Measurements from ENCODE around the gene AGAP3. TPM values are rescaled to one million over a fixed set of nuclear protein-coding genes. Genes with fewer than 3 reads are reported as not detected.

Gene AGAP3
- total RNA-seq, 2 donors from 2014 or later = 55.7 to 63.6 TPM

DNA sequence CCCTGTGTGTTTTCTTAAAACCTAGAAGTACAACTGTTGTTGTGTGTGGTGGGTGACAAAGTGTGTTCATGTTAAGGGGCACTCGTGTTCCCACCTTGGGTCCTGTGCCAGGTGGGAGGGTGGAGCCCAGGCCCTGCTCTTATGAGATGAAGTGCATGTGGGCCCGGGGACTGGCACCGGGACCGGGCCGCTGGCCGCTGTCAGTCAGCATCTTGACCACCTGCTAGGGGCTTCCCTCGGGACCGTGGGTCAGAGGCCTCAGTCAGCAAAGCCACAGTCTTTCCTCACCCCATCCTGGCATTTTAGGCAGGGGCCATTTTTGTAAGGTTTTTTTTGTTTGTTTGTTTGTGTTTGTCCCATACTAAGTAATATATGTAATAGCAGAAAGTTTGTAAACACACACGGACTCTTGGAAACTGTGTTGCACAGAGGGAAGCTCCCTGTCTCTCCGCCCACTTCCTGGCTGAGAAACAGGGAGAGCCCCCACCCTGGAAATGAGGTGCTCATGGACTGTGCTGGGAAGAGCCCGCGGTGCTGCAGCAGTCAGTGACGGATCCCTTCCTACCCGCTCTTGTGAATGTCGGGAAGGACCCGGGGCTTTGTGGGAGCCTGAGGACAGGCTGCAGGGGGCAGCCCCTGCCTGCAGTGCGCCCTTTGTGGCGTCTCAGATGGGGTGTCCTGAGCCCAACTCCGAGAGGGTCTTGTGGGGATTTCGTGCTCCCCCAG is 13.4 kb downstream of the AGAP3 start:
- intact Hi-C loops (cut with DNase I) = loop anchor here in 1 of 2 donors (10.0 kb wide), 1 partner anchor 55 kb away; the partner anchor contains the start of gene ASIC3
- DNase-seq (ENCODE audit: low spot score) = no peak

GRCh38 chr7:151100921-151101320 is 14.6 kb downstream of the AGAP3 start:
- no peak for DNase-seq (ENCODE audit: low spot score)
- intact Hi-C loops (cut with DNase I) = no loop called here

GRCh38 chr7:151101621-151102396 is 15.5 kb downstream of the AGAP3 start:
- no peak for DNase-seq (ENCODE audit: low spot score)

DNA sequence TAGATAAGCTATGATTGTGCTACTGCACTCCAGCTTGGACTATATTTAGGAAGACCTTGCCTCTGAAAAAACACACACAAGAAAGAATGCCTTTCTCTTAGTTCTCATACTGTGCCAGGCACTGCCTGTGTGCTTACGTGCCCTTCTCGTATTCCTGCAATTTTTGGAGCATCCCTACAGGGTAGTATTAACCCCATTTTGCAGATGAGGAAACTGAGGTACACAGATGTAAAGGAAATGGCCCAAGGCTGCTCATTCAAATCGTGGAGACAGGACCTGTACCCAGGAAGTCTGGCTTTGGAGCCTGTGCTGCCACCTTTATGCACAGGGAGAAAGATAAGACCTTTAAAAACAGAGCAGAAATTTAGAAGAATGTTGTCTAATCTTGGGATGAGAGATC is 16.7 kb downstream of the AGAP3 start:
- intact Hi-C loops (cut with DNase I) = no loop called here
- DNase-seq (ENCODE audit: low spot score) = no peak

More at GRCh38 chr7:151101621-151102396, 15.5 kb downstream of the AGAP3 start:
- intact Hi-C loops (cut with DNase I) = no loop called here

DNA sequence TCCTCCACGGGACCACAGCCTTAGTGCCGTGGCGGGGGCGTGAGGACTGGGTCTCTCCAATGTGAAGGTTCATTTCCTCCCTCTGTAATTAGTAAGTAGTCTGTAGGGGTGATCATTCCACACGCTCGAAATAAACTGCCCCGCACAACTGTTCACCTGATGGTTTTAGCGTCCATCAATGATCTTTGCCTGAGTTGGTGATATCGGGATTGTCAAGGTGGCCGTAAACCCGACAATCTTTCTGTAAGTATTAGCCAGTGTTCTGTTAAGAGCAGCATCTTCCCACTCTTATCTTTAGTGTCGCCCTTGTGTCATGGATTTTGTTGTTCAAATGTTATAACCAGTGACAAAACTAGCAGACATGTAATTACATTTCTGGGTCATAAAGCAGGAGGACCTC is 17.7 kb downstream of the AGAP3 start:
- DNase-seq (ENCODE audit: low spot score) = no peak
- intact Hi-C loops (cut with DNase I) = no loop called here

- intact Hi-C loops (cut with DNase I) = no loop called here
- no peak for DNase-seq (ENCODE audit: low spot score)
Measured at GRCh38 chr7:151104411-151105235, 18.3 kb downstream of the AGAP3 start.

DNA sequence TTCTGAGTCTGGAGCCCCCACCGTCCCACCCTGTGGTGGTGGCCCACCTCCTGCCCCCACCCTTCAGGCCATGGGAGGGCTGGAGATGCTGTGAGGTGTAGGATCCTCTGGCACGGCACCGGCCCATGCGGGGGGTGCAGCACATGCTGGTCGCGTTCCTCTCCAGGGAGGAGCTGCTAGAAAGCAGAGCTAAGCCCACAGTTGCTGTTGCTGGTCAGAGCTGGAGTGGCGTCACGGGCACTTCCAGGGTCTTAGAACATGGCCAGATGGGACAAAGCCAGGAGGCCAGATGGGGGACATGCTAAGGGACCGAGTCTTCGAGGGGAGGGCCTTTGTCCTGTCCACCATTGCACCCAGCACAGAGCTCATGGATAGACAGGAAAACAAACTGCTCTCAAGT is 21.6 kb downstream of the AGAP3 start:
- no peak for DNase-seq (ENCODE audit: low spot score)
- intact Hi-C loops (cut with DNase I) = loop anchor here in 1 of 2 donors (2.0 kb wide), 1 partner anchor 17 kb away; no protein-coding TSS in a partner anchor

DNA sequence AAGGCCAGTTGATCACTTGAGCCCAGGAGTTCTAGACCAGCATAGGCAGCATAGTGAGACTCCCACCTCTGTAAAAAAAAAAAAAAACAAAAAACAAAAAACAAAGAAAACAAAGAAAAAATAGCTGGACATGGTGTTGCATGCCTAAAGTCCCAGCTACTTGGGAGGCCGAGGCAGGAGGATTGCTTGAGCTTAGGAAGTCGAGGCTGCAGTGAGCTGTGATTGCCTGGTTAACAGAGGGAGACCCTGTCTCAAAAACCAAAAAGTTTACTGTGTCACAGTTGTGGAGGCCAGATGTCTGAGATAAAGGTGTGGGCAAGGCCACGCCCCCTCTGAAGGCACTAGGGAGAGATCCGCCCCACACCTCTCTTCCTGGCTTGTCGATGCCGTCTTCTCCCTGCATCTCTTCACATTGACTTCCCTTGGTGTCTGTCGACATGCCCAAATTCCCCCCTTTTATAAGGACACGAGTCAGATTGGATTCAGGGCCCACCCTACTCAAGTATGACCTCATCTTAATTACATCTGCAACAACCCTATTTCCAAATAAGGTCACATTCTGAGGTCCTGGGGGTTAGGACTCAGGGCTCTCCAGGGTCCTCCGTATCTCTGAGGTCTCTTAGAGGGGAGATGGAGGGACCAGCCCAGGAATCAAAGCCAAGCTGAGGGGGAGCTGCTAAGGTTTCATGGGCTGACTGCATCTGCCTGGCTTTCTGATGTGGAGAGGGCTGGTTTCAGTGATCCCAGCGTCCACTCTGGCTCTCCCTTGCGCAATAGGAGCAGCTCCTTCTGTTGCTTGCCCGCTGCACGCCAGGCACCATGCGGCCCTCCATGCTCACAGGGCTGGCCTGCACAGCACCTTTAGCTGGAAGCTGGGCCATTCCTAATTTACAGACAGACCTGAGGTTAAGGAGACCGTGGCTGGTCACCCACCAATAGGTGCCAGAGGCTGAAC is 23.1 kb downstream of the AGAP3 start:
- intact Hi-C loops (cut with DNase I) = loop anchor here (2.0 to 5.0 kb wide), 3 partner anchors 19 to 212 kb away; no protein-coding TSS in a partner anchor
- no peak for DNase-seq (ENCODE audit: low spot score)

DNA sequence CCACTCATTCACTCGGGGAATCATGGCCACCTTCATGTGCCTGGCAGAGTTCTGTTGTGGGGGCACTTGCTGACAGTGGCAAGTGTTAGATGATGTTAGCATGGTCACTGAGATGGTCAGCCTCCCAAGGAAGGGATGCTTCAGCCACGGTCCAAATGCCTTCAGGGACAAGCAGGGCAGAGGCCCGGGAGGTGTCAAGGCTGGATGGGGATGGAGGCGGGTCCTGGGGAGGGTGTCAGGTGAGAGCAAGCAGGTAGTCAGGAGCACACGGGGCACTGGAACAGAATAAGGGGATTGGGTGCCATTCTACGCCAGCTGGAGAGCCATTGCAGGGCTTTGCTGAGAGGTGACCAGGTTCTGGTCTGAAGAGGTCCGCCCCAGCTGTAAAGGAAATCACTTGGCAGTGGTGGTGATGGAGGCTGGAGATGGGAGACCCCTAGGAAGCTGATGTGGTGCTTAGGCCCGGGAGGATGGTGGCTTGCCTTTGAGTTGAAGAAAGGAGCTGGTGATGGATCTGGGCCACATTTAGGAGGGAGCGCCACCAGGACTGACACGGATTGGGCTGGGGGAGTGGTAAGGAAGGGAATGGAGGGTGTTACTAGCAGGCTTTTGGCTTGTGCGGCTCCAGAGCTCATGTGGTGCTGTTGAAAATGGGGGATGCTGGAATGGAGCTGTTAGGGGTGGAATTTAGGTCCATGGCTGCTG is 24.1 kb downstream of the AGAP3 start:
- no peak for DNase-seq (ENCODE audit: low spot score)
- intact Hi-C loops (cut with DNase I) = loop anchor here in 1 of 2 donors (5.0 kb wide), 2 partner anchors 73 to 213 kb away; no protein-coding TSS in a partner anchor

- intact Hi-C loops (cut with DNase I) = loop anchor here in 1 of 2 donors (5.0 kb wide), 2 partner anchors 74 to 214 kb away; no protein-coding TSS in a partner anchor
- DNase-seq (ENCODE audit: low spot score) = peak; percentile 93
Measured at GRCh38 chr7:151110941-151111645, 24.8 kb downstream of the AGAP3 start.

GRCh38 chr7:151113344-151114150 is 27.3 kb downstream of the AGAP3 start:
- intact Hi-C loops (cut with DNase I) = loop anchor here in 1 of 2 donors (5.0 kb wide), 2 partner anchors 76 to 216 kb away; no protein-coding TSS in a partner anchor
- DNase-seq (ENCODE audit: low spot score) = no peak

DNA sequence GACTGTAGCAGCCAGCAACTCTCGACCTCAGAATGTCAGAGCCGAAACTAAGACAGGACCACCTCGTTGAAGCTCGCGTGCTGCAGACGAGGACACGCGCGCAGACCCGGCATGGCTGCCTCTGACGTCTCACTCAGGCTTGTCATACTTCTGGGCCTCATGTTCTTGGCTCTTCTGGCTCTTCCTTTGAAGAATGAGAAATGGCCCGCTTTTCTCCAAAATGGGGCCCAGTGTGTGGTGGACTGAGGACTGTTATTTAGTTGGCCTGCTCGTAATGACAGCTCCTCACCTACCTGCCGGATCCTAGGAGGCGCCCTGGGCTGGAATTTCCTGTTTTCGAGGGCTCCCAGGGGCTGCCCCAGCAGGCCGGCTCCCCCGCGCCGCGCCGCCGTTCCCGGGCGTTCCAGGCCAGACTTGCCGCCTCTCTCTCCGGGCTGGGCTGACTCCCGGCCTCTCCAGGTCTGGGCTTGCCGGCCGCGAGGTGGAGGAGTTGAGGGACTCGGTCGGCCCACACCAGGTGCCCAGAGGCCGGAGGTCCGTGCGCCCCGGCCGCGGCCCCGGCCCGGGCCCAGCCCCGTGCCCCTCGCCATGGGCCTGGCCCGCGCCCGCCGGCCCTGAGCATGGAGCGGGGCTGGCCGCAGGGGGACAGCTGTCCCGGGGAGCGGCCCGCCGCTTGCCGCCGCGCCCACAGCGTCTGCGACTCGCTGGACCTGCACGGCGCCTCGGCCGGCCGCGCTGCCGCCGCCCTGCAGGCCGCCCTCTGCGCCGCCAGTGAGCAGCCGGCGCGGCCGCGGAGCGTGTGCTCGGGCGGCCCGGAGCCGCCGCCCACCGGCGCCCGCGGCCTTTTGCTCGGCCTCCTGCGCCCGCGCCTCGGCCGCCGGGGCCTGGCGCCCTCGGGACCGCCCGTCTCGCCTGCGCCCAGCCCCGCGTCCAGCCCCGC is 28.1 kb downstream of the AGAP3 start:
- intact Hi-C loops (cut with DNase I) = loop anchor here in 1 of 2 donors (5.0 kb wide), 3 partner anchors 77 to 217 kb away; no protein-coding TSS in a partner anchor
- no peak for DNase-seq (ENCODE audit: low spot score)

DNA sequence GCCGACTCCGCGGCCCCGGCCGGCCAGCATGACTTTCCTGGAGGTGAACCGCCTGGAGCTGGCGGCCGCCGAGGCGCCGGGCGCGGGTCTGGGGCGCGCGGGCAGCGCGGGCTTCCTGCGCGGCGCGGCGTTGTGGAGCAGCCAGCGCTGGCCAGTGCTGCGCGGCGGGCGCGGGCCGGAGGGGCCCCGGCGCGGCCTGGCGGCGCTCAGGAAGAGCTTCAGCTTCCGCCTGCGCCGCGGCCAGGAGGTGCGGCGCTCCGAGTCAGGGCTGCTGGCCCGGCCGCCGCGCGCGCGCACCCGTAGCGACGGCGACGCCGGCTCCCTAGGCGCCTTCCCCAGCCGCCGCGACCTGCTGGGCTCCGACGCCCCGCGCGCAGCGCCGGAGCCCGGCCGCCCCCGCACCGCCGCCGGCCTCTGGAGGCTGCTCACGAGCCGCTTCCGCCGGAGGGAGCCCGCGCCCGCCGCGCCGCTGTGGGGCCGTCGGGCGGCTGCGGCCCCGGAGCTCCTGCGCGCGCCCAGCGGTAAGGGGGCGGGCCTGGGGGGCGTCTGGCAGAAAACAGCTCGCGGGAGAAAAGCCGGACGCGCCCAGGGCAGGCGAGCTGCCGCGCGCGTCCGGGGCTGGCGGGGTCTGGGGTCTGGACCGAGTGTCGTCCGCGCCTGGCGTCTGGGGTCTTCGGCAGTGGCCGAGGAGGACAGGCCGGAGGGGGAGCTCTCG is 29.0 kb downstream of the AGAP3 start:
- no peak for DNase-seq (ENCODE audit: low spot score)
- intact Hi-C loops (cut with DNase I) = loop anchor here in 1 of 2 donors (5.0 kb wide), 1 partner anchor 98 kb away; no protein-coding TSS in a partner anchor

GRCh38 chr7:151115836-151116418 is 29.7 kb downstream of the AGAP3 start:
- intact Hi-C loops (cut with DNase I) = loop anchor here in 1 of 2 donors (5.0 kb wide), 1 partner anchor 99 kb away; no protein-coding TSS in a partner anchor
- no peak for DNase-seq (ENCODE audit: low spot score)
